Neuronal stem cell (in vitro differentiated cells): ENCODE measurements around the gene KLHL18. TPM values are rescaled to one million over a fixed set of nuclear protein-coding genes. Genes with fewer than 3 reads are reported as not detected.

ENCODE experiments used
- DNase-seq: peaks from one replicate; pipeline ENCODE4 v3.0.0-alpha.2; 2013; ENCODE audit warnings: low spot score
- H2AFZ ChIP-seq: one replicate; pipeline ENCODE4 v1.6.1; 2013; ENCODE audit warnings: mild to moderate bottlenecking, low read length, inconsistent platforms
- H2AK5ac ChIP-seq: 2 replicates; pipeline ENCODE4 v1.6.1; 2013; ENCODE audit warnings: low read depth, mild to moderate bottlenecking, inconsistent platforms, low read length, moderate library complexity, mixed read lengths
- H2BK120ac ChIP-seq: 2 replicates; pipeline ENCODE4 v1.6.1; 2013; ENCODE audit warnings: low read depth, mild to moderate bottlenecking, inconsistent platforms, low read length, moderate library complexity, mixed read lengths
- H2BK12ac ChIP-seq: one replicate; pipeline ENCODE4 v1.6.1; 2013; ENCODE audit warnings: low read length, inconsistent platforms
- H2BK15ac ChIP-seq: 2 replicates; pipeline ENCODE4 v1.6.1; 2013; ENCODE audit warnings: mild to moderate bottlenecking, low read length, inconsistent platforms, mixed read lengths
- H2BK5ac ChIP-seq: one replicate; pipeline ENCODE4 v1.6.1; 2013; ENCODE audit warnings: inconsistent platforms, mild to moderate bottlenecking, low read length, moderate library complexity
- H3K14ac ChIP-seq: one replicate; pipeline ENCODE4 v1.6.1; 2013; ENCODE audit warnings: low read length, inconsistent platforms
- H3K18ac ChIP-seq: 2 replicates; pipeline ENCODE4 v1.6.1; 2013; ENCODE audit warnings: low read length, inconsistent platforms
- H3K23ac ChIP-seq: 2 replicates; pipeline ENCODE4 v1.6.1; 2013; ENCODE audit warnings: low read depth, mild to moderate bottlenecking, mixed read lengths, low read length, inconsistent platforms; ENCODE audit not compliant: poor library complexity
- H3K27ac ChIP-seq: replicated peaks from 3 replicates; pipeline ENCODE4 v1.5.1; 2013; ENCODE audit warnings: low read length, inconsistent platforms
- H3K27me3 ChIP-seq, 3 experiments: 2 replicates each; pipeline ENCODE4 v1.6.1; 2013; ENCODE audit warnings: low read length in 3 of 3, mild to moderate bottlenecking in 2 of 3, inconsistent platforms in 1 of 3, low read depth in 1 of 3, mixed read lengths in 1 of 3, moderate library complexity in 1 of 3; ENCODE audit not compliant: control insufficient read depth in 3 of 3, insufficient read depth in 3 of 3
- H3K36me3 ChIP-seq, 2 donors: replicated peaks in 1 of 2; 2 replicates each; pipeline ENCODE4 v1.6.1; 2013; ENCODE audit warnings: low read length in 2 of 2; ENCODE audit not compliant: control insufficient read depth in 2 of 2, insufficient read depth in 2 of 2
- H3K4ac ChIP-seq: 2 replicates; pipeline ENCODE4 v1.6.1; 2013; ENCODE audit warnings: inconsistent platforms, mild to moderate bottlenecking, low read length, moderate library complexity
- H3K4me1 ChIP-seq, 2 donors: 1 replicate in 1 of 2; 2 replicates in 1 of 2; pipeline ENCODE4 v1.6.1; 2013; ENCODE audit warnings: low read length in 2 of 2, low read depth in 1 of 2; ENCODE audit not compliant: control insufficient read depth in 2 of 2, insufficient read depth in 1 of 2
- H3K4me2 ChIP-seq: one replicate; pipeline ENCODE4 v1.6.1; 2013; ENCODE audit warnings: mild to moderate bottlenecking, low read length, inconsistent platforms; ENCODE audit not compliant: insufficient read depth, poor library complexity, severe bottlenecking
- H3K4me3 ChIP-seq, 2 donors: 2 replicates each; pipeline ENCODE4 v1.5.1; 2013; ENCODE audit warnings: low read length in 2 of 2, mild to moderate bottlenecking in 2 of 2, inconsistent platforms in 1 of 2, moderate library complexity in 1 of 2
- H3K79me1 ChIP-seq: one replicate; pipeline ENCODE4 v1.6.1; 2013; ENCODE audit warnings: low read depth, mild to moderate bottlenecking, inconsistent platforms, low read length, moderate library complexity
- H3K9ac ChIP-seq: one replicate; pipeline ENCODE4 v1.6.1; 2013; ENCODE audit warnings: mild to moderate bottlenecking, low read depth, low read length, inconsistent platforms; ENCODE audit not compliant: poor library complexity
- H3K9me3 ChIP-seq, 2 donors: replicated peaks in 1 of 2; 2 replicates each; pipeline versions ENCODE3 to v1.6.1; 2013; ENCODE audit warnings: low read length in 2 of 2, mild to moderate bottlenecking in 2 of 2, inconsistent platforms in 1 of 2, low read depth in 1 of 2, mixed read lengths in 1 of 2, moderate library complexity in 1 of 2; ENCODE audit not compliant: control insufficient read depth in 2 of 2, insufficient read depth in 1 of 2
- H4K8ac ChIP-seq: one replicate; pipeline ENCODE4 v1.6.1; 2013; ENCODE audit warnings: low read depth, mild to moderate bottlenecking, inconsistent platforms, low read length, moderate library complexity
- H4K91ac ChIP-seq: one replicate; pipeline ENCODE4 v1.6.1; 2013; ENCODE audit warnings: low read length, low read depth, mild to moderate bottlenecking, inconsistent platforms; ENCODE audit not compliant: poor library complexity
- WGBS, 2 donors: extraction: QIAGEN DNeasy Blood & Tissue Kit; methylation state at CpG; one replicate each; pipeline ENCODE4 v1.1.7; 2013; ENCODE audit warnings: missing lambda C conversion rate in 2 of 2, mixed read lengths in 1 of 2; ENCODE audit not compliant: insufficient read length in 2 of 2, insufficient replicate concordance in 1 of 2; ENCODE audit errors: extremely low coverage in 2 of 2; 5-methylcytosine and 5-hydroxymethylcytosine counted together
- polyA plus RNA-seq, 2 experiments: library from polyadenylated mRNA; stranded (reverse); fragments of 200-250 nt; gene quantifications; one replicate each; pipeline ENCODE4 v1.2.3, GENCODE V29; 2013

The KLHL18 gene
- 7.1 TPM for polyA plus RNA-seq (2013, experiment 1 of 2)
- 7.1 TPM for polyA plus RNA-seq (2013, experiment 2 of 2)

DNA sequence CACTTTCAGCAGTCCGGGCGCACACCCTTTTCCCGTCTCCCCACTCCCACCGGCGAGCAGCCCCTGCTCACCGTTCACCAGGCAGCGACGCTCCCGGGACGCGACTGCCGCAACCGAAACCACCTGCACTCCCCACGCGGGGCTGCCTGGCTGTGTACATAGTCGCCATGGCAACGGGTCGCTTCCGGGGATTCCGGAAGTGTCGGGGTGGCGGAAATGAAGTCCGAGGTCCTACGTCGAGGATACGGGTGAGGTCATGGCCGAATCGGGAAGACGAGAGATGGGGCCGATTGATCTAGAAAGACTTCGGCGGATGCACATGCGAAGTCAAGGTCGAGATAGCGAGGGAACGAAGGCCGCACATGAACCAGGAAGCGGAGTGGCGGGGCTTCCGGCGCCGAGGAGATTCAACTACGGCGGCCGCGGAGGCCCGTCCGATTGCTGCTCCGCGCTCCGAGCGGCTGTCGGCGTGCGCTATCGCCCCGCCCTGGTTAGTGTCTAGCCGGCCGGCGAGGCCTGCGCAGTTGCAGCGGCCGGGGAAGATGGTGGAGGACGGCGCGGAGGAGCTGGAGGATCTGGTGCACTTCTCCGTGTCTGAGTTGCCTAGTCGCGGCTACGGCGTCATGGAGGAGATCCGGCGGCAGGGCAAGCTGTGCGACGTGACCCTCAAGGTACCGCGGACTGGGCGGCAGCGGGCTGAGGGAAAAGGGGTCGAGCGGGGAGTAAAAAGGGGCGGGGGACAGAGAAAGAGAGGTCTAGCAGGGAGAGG is at the start of gene KLHL18, which contains the start of gene KIF9:
KLHL18 (plus strand) TSS at position 521 of the 769 bp plus-strand sequence; CDS start at position 543, 22 bp downstream.
KIF9 (minus strand) TSS at position 376 of the 769 bp plus-strand sequence. CDS start 5,425 bp downstream, outside the sequence.
- Histone ChIP-seq H2AFZ (peak within 1 kb of the TSS; percentile 98), H3K14ac (peak within 1 kb of the TSS; percentile 86)
- no CpG with 5 or more reads among the region's 82 CpGs for WGBS, 2 donors

DNA sequence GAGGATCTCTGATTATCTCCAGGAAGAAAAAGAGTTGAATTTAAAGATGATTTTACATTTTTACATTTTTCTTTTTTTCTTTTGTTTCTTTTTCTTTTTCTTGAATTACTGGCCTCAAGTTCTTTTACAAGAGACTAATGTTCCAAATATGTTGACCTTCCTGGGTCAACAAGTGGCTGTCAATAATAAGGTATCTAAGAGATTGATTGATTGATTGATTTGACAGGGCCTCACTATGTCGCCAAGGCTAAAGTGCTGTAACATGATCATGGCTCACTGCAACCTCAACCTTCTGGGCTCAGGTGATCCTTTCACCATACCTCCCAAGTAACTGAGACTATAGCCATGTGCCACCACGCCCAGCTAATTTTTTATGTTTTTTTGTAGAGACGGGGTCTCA is 44.7 kb upstream of the KLHL18 start:
- no peak overlapping the region for H3K23ac ChIP-seq
- no peak overlapping the region for H3K18ac ChIP-seq
- no peaks in the 10 kb centered on the region for H3K9me3 ChIP-seq
- no peak overlapping the region for H3K27ac ChIP-seq
- no peaks in the 10 kb centered on the region for H3K27me3 ChIP-seq
- no peak overlapping the region for H4K91ac ChIP-seq
- no peak overlapping the region for H3K4ac ChIP-seq
- H4K8ac ChIP-seq = no peak overlapping the region
- peaks cover 1% of the 10 kb centered on the region for H3K79me1 ChIP-seq
- H2AFZ ChIP-seq = no peak overlapping the region
- no peak overlapping the region for H3K4me3 ChIP-seq
- no peaks in the 10 kb centered on the region for H3K36me3 ChIP-seq
- no peak overlapping the region for H3K14ac ChIP-seq
- H2BK5ac ChIP-seq = no peak overlapping the region
- no CpG with 5 or more reads among the region's 3 CpGs for WGBS, 2 donors
- H2BK12ac ChIP-seq = no peak overlapping the region
- no peak overlapping the region for H2AK5ac ChIP-seq
- no peak overlapping the region for H3K9ac ChIP-seq
- H3K4me2 ChIP-seq = no peak overlapping the region
- H2BK120ac ChIP-seq = no peak overlapping the region
- no peaks in the 10 kb centered on the region for H3K4me1 ChIP-seq
- no peak for DNase-seq
- H2BK15ac ChIP-seq = no peak overlapping the region

More for the DNA sequence above, at the start of gene KLHL18, which contains the start of gene KIF9:
- Histone ChIP-seq H3K9me3 (no peaks in the 10 kb centered on the region), H2BK5ac (peak within 1 kb of the TSS; percentile 92), H3K27ac (peak within 1 kb of the TSS; percentile 51), H4K91ac (no peak within 1 kb of the TSS), H3K4me2 (peak within 1 kb of the TSS; percentile 77), H3K23ac (peak within 1 kb of the TSS; percentile 75), H3K79me1 (no peaks in the 10 kb centered on the region), H4K8ac (no peak within 1 kb of the TSS), H2BK12ac (no peak within 1 kb of the TSS), H3K4me1 (peaks cover 0 to 6% of the 10 kb centered on the region in 2 donors), H3K27me3 (no peaks in the 10 kb centered on the region), H2BK15ac (no peak within 1 kb of the TSS), H3K4me3 (peak within 1 kb of the TSS; percentile 88 to 97), H3K18ac (peak within 1 kb of the TSS; percentile 96), H3K9ac (peak within 1 kb of the TSS; percentile 97), H3K36me3 (peaks cover 0 to 16% of the 10 kb centered on the region in 2 donors), H3K4ac (no peak within 1 kb of the TSS), H2AK5ac (no peak within 1 kb of the TSS), H2BK120ac (no peak within 1 kb of the TSS)
- DNase-seq = peak; percentile 92

DNA sequence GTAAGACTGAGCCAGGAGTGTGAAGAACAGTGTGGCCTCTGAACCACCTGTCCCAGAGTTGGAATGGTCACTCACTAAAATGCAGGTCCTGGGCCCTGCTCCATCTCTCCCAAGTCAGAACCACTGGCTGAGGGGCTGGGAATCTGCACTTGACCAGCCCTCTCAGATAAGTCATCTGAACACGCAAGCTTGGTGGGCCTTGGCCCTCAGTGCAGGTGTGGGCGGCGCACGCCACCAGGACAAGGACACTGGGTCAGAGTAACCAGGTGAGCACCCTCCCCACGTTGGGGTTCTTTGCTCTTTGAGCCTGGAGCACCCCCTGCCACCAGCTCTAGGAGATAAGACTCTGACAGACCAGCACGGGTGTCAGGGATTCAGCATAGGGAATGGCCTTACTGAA is 42.8 kb upstream of the KLHL18 start:
- Histone ChIP-seq H2AK5ac (no peak overlapping the region), H2AFZ (no peak overlapping the region), H2BK120ac (no peak overlapping the region), H4K8ac (no peak overlapping the region), H3K9ac (no peak overlapping the region), H3K14ac (no peak overlapping the region), H3K4me2 (no peak overlapping the region), H3K79me1 (peaks cover 1% of the 10 kb centered on the region), H3K9me3 (no peaks in the 10 kb centered on the region), H3K18ac (no peak overlapping the region), H3K4ac (no peak overlapping the region), H3K4me3 (no peak overlapping the region), H2BK12ac (no peak overlapping the region), H3K4me1 (no peaks in the 10 kb centered on the region), H3K23ac (no peak overlapping the region), H2BK15ac (no peak overlapping the region), H4K91ac (no peak overlapping the region), H2BK5ac (no peak overlapping the region), H3K36me3 (no peaks in the 10 kb centered on the region), H3K27ac (no peak overlapping the region), H3K27me3 (no peaks in the 10 kb centered on the region)
- no CpG with 5 or more reads among the region's 6 CpGs for WGBS, 2 donors
- DNase-seq = no peak

DNA sequence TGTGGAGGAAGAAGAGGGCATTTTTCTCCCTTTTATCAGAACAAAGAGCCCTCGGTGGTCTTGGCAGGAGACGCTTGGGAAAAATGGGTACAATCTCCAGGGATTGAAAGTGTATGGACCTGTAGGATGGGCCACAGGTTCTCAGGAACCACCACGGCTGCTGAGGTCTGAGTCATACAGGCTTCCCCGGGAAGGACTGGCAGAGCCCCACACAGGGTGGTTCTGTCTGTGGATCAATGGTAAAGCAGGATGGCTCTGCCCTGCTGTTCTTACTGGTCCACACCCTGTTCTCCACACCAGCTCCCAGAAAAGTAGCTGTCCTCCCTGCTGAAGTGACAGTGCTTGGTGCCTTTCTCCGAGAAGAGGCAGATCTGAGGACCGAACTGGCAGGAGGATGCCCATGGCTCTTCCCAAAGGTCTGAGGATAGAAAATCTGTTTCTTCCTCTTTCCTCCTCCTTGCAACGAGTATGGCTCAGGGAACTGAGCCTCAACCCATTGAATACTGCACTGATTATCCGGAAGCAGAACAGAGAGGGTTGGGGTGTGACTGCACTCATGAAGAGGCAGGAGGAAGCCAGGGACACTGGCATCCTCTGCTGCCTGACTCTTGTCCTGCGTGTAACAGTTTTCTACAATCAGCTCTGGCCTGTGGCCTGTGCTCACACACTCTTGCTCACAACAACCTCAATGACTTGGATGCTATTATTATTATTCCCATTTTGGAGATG is 39.2 kb upstream of the KLHL18 start:
- WGBS, 2 donors = no CpG with 5 or more reads among the region's 9 CpGs
- Histone ChIP-seq H3K36me3 (no peaks in the 10 kb centered on the region), H2AK5ac (no peak overlapping the region), H3K4me3 (no peak overlapping the region), H3K4me2 (no peak overlapping the region), H4K8ac (no peak overlapping the region), H3K4ac (no peak overlapping the region), H3K23ac (no peak overlapping the region), H3K79me1 (no peaks in the 10 kb centered on the region), H3K4me1 (no peaks in the 10 kb centered on the region), H2BK120ac (no peak overlapping the region), H3K14ac (no peak overlapping the region), H3K18ac (no peak overlapping the region), H3K9ac (no peak overlapping the region), H2BK15ac (no peak overlapping the region), H2AFZ (no peak overlapping the region), H2BK5ac (no peak overlapping the region), H2BK12ac (no peak overlapping the region), H3K9me3 (no peaks in the 10 kb centered on the region), H3K27ac (no peak overlapping the region), H3K27me3 (no peaks in the 10 kb centered on the region), H4K91ac (no peak overlapping the region)
- no peak for DNase-seq
